GM12878 (cell line): ENCODE measurements around the gene RGS18. TPM values are rescaled to one million over a fixed set of nuclear protein-coding genes. Genes with fewer than 3 reads are reported as not detected.

ENCODE experiments used
- ATAC-seq: fragments of 200-7000 bp; cut with Tn5 transposase; 3 replicates; pipeline ENCODE4 v1.9.1; 2020; ENCODE audit warnings: mild to moderate bottlenecking, moderate library complexity
- BruUV-seq: library from RNA; stranded (reverse); fragments of 400-500 nt; replicated peaks from 2 replicates; lab custom pipeline; 2021; lab: Mats Ljungman, UMichigan
- CTCF ChIA-PET: fragments of 300-600 bp; sonication (Branson Sonifier 250); formaldehyde crosslinking; extraction: SDS; loops from one replicate; lab custom pipeline; 2021; ENCODE audit warnings: inconsistent platforms; lab: Yijun Ruan, JAX
- POLR2A ChIA-PET: fragments of 350-600 bp; formaldehyde crosslinking; extraction: SDS; loops from one replicate; lab custom pipeline; 2021; ENCODE audit warnings: inconsistent platforms; lab: Charles Lee
- RAD21 ChIA-PET: fragments of 300-600 bp; sonication (Branson Sonifier 250); formaldehyde crosslinking; loops from one replicate; lab custom pipeline; 2023; ENCODE audit warnings: antibody characterized with exemption; ENCODE audit not compliant: unreplicated experiment; lab: Charles Lee
- SMC1A ChIA-PET: fragments of 300-600 bp; sonication (Branson Sonifier 250); formaldehyde crosslinking; loops from one replicate; lab custom pipeline; 2023; ENCODE audit not compliant: unreplicated experiment, uncharacterized antibody; lab: Charles Lee
- DNase-seq: peaks from one replicate; pipeline ENCODE4 v3.0.0-alpha.2; 2011; ENCODE audit warnings: low read depth, low spot score
- FAIRE-seq: peaks from 3 replicates; lab custom pipeline; 2011; peaks lifted over from hg19 to GRCh38; lab: Jason Lieb, UNC
- H2AFZ ChIP-seq: 2 replicates; pipeline ENCODE4 v1.6.0; 2011; ENCODE audit warnings: low read depth, low read length, control low read depth; ENCODE audit not compliant: control insufficient read depth
- H3K27ac ChIP-seq: 2 replicates; pipeline ENCODE4 v1.5.1; 2011; ENCODE audit warnings: control low read depth; ENCODE audit not compliant: control insufficient read depth, insufficient read depth
- H3K27me3 ChIP-seq, 2 experiments: replicated peaks in 1 of 2; 2 replicates each; pipeline versions ENCODE4 v1.6.0 to v1.6.1; 2011; ENCODE audit warnings: low read length in 1 of 2; ENCODE audit not compliant: control insufficient read depth in 2 of 2, insufficient read depth in 2 of 2
- H3K36me3 ChIP-seq, 2 experiments: 2 replicates each; pipeline ENCODE4 v1.5.1; 2011; ENCODE audit warnings: low read length in 1 of 2; ENCODE audit not compliant: control insufficient read depth in 2 of 2, insufficient read depth in 2 of 2
- H3K4me1 ChIP-seq: 2 replicates; pipeline ENCODE4 v1.6.1; 2011; ENCODE audit warnings: mild to moderate bottlenecking, low read length, moderate library complexity, mixed read lengths; ENCODE audit not compliant: control insufficient read depth, insufficient read depth
- H3K4me2 ChIP-seq: 2 replicates; pipeline ENCODE4 v1.6.0; 2011; ENCODE audit warnings: control low read depth; ENCODE audit not compliant: control insufficient read depth, insufficient read depth
- H3K4me3 ChIP-seq: fragments of 200-600 bp; sonication (generic); 2 replicates; pipeline ENCODE4 v1.5.1; 2016
- H3K79me2 ChIP-seq: 2 replicates; pipeline ENCODE4 v1.6.0; 2011; ENCODE audit warnings: low read length; ENCODE audit not compliant: control insufficient read depth, insufficient read depth
- H3K9ac ChIP-seq: 2 replicates; pipeline ENCODE4 v1.8.0; 2011; ENCODE audit warnings: low read length, control low read depth, mixed read lengths; ENCODE audit not compliant: control insufficient read depth, insufficient read depth
- H3K9me3 ChIP-seq: replicated peaks from 3 replicates; pipeline ENCODE4 v1.5.1; 2011; ENCODE audit warnings: mild to moderate bottlenecking, low read length; ENCODE audit not compliant: control insufficient read depth, insufficient read depth
- H4K20me1 ChIP-seq: 2 replicates; pipeline ENCODE4 v1.6.0; 2011; ENCODE audit not compliant: control insufficient read depth, insufficient read depth
- BHLHE40 ChIP-seq, 2 experiments: fragments of 450-650 bp in 1 of 2; IDR thresholded peaks; 2 replicates each; pipeline ENCODE4 v1.6.1; 2011 to 2017; ENCODE audit warnings: low read depth in 2 of 2, borderline replicate concordance in 1 of 2, improper control_type of control experiment in 1 of 2, low read length in 1 of 2, mild to moderate bottlenecking in 1 of 2
- BMI1 ChIP-seq: fragments of 450-650 bp; IDR thresholded peaks from 2 replicates; pipeline ENCODE4 v1.6.1; 2016; ENCODE audit warnings: mild to moderate bottlenecking, moderate library complexity, borderline replicate concordance
- CBX5 ChIP-seq: sonication (generic); IDR thresholded peaks from 2 replicates; pipeline ENCODE4 v1.6.1; 2016; ENCODE audit warnings: low read depth, moderate library complexity, mild to moderate bottlenecking, inconsistent platforms
- EED ChIP-seq: sonication (generic); IDR thresholded peaks from 2 replicates; pipeline ENCODE4 v1.6.1; 2016; ENCODE audit warnings: antibody characterized with exemption, low read depth
- SMC3 ChIP-seq: IDR thresholded peaks from 2 replicates; pipeline ENCODE4 v1.6.1; 2011; ENCODE audit warnings: low read length, improper control_type of control experiment, borderline replicate concordance
- SREBF2 ChIP-seq: IDR thresholded peaks from 2 replicates; pipeline ENCODE4 v1.6.1; 2012; ENCODE audit warnings: mild to moderate bottlenecking, low read length
- TBL1XR1 ChIP-seq: IDR thresholded peaks from 2 replicates; pipeline ENCODE4 v1.6.1; 2012; ENCODE audit warnings: low read depth, low read length, improper control_type of control experiment
- ZNF207 ChIP-seq: fragments of 450-650 bp; IDR thresholded peaks from 2 replicates; pipeline ENCODE4 v1.6.1; 2014; ENCODE audit warnings: antibody characterized with exemption, mild to moderate bottlenecking, borderline replicate concordance
- ZNF622 ChIP-seq: fragments of 450-650 bp; IDR thresholded peaks from 2 replicates; pipeline ENCODE4 v1.6.1; 2017; ENCODE audit warnings: mild to moderate bottlenecking, inconsistent platforms
- ZSCAN29 ChIP-seq: fragments of 450-650 bp; IDR thresholded peaks from 2 replicates; pipeline ENCODE4 v1.6.1; 2017; ENCODE audit warnings: mild to moderate bottlenecking, moderate library complexity
- WGBS: methylation state at CpG from one replicate; pipeline ENCODE4 v1.1.6; 2016; ENCODE audit warnings: low lambda C conversion rate; ENCODE audit not compliant: insufficient replicate concordance, insufficient coverage; ENCODE audit errors: missing lambda C conversion rate; 5-methylcytosine and 5-hydroxymethylcytosine counted together
- in situ Hi-C: fragments of 300-500 bp; cut with MboI; formaldehyde crosslinking; loops from 9 replicates; pipeline ENCODE4 v1.14.3; 2018; ENCODE audit warnings: mixed read lengths
- intact Hi-C: fragments of 100-400 bp; cut with micrococcal nuclease; formaldehyde crosslinking; loops from one replicate; pipeline ENCODE4 v1.14.2; 2022; ENCODE audit not compliant: unreplicated experiment
- polyA plus RNA-seq, 11 experiments: library from polyadenylated mRNA; depleted of rRNA in 4 of 11; unstranded in 6 of 11; stranded (reverse) in 5 of 11; fragments of >200 nt; fragmentation: Nextera tagmentation in 4 of 11; fragmentation: Illumina TruSeq in 1 of 11; extraction: Ambion mirVana in 4 of 11; extraction: Trizol in 1 of 11; gene quantifications; 1 replicate in 1 of 11; 2 replicates in 10 of 11; pipeline versions ENCODE4 v1.2.1 to v1.2.3, GENCODE V29; 2011 to 2016; ENCODE audit warnings: inconsistent platforms in 2 of 11, missing spikeins in 2 of 11, low read depth in 1 of 11
- total RNA-seq, 4 experiments: library from RNA; depleted of rRNA in 3 of 4; stranded (reverse); fragments of >200 nt in 3 of 4; fragmentation: Illumina TruSeq in 1 of 4; extraction: Trizol in 1 of 4; gene quantifications; 2 replicates each; pipeline versions ENCODE4 v1.2.1 to v1.2.3, GENCODE V29; 2013 to 2021
- TF ChIP-seq, protein P1 (sequence below): fragments of 150-350 bp; IDR thresholded peaks from 2 replicates; pipeline ENCODE4 v1.6.1; 2016; ENCODE audit warnings: low read depth, low read length
- TF ChIP-seq, protein P2 (sequence below): fragments of 450-650 bp; IDR thresholded peaks from 2 replicates; pipeline ENCODE4 v1.6.1; 2017; ENCODE audit warnings: mild to moderate bottlenecking, low read depth, inconsistent platforms; ENCODE audit not compliant: poor library complexity, severe bottlenecking

Gene RGS18
- total and polyA plus RNA-seq, 10 of the 15 experiments (the other 5 are each of a cell fraction or from before 2014, with no cell fraction given): not detected

DNA sequence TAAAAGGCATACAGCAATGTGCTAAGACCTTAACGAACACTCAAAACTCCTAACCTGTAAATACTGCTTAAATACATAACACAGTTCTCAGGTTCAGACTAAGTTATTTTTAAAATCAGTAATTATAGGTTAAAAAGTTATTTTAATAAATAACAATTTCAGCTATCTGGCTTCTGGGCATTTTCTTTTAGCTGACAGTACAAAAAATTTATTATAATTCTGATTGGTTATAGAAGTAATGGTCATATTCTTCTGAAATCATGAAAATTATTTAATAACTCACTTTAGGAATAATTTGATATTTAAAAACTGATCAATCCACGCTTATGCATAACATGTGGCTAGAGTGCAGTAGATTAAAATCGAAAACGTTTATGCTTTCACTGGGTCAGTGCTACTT lies 10.7 kb downstream of the RGS18 start:
- POLR2A ChIA-PET: no interaction called here
- RAD21 ChIA-PET: no interaction called here
- 2% methylated on average over 4 of the region's 4 CpGs for WGBS
- Histone ChIP-seq H4K20me1 (no peaks in the 10 kb centered on the region), H3K79me2 (no peaks in the 10 kb centered on the region), H3K9me3 (no peaks in the 10 kb centered on the region; the same call in 2 of the 3 replicates), H3K36me3 (no peaks in the 10 kb centered on the region), H3K4me3 (no peak overlapping the region), H3K27me3 (no peaks in the 10 kb centered on the region), H3K27ac (no peak overlapping the region), H3K4me2 (no peak overlapping the region), H2AFZ (no peak overlapping the region), H3K9ac (no peak overlapping the region), H3K4me1 (no peaks in the 10 kb centered on the region)
- intact Hi-C loops (no loop called here), in situ Hi-C loops (no loop called here)
- DNase-seq (no peak), FAIRE-seq (no peak), ATAC-seq (no peak)
- no TSS peak for BruUV-seq
- SMC1A ChIA-PET: no interaction called here
- TF ChIP-seq CBX5 (no peak), BHLHE40 (IDR thresholded peaks at IDR 0.05; ENCODE audit: borderline replicate concordance in 1 of 2, low read depth in 2 of 2, low read length in 1 of 2) (no peak), SMC3 (no peak), ZNF622 (no peak), TBL1XR1 (no peak)
- CTCF ChIA-PET: no interaction called here

DNA sequence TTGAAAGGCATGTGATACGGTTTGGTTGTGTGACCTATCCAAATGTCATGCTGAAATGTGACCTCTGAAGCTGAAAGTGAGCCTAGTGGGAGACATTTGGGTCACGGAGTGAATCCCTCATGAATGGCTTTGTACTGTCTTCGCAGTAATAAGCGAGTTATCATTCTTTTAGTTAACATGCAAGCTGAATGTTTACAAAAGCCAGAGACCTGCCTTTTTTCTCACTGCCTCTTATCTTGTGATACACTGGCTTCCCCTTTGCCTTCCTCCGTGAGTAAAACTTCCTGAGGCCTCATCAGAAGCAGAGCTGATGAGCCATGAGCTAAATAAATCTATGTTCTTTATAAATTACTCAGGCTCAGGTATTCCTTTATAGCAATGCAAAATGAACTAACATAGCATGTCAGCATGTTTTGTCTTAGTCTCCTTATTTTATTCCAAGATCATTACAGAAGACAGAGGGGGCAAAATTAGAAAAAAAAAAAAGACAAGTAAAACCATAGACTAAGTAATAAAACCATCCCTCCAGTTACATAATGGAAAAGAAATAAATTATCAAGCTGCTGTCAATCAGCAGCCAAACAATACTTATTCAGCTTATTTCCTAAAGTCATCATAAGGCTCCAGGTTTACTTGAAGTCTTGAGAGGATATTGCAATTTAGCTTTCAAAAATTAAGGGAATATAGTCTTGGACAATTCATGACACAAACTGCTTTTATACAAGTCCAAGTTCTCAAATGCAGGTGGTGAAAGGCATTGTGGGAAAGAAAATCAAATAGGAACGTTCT lies 12.1 kb downstream of the RGS18 start:
- Histone ChIP-seq H3K79me2 (no peaks in the 10 kb centered on the region), H2AFZ (no peak overlapping the region), H3K36me3 (no peaks in the 10 kb centered on the region), H3K9me3 (no peaks in the 10 kb centered on the region), H3K4me2 (no peak overlapping the region), H3K4me1 (no peaks in the 10 kb centered on the region), H3K27ac (no peak overlapping the region), H3K4me3 (no peak overlapping the region), H4K20me1 (no peaks in the 10 kb centered on the region), H3K27me3 (no peaks in the 10 kb centered on the region), H3K9ac (no peak overlapping the region)
- no peak for FAIRE-seq
- no TSS peak for BruUV-seq
- no peak for ATAC-seq
- ChIA-PET CTCF (interaction anchor here (0.6 kb wide), 2 partner anchors 237 to 431 kb away, joined by 3 to 4 read pairs; no protein-coding TSS in a partner anchor), RAD21 (no interaction called here), SMC1A (interaction anchor here (0.7 kb wide), 1 partner anchor 71 kb away, joined by 5 read pairs; no protein-coding TSS in a partner anchor), POLR2A (no interaction called here)
- intact Hi-C loops (no loop called here), in situ Hi-C loops (no loop called here)
- no peak for DNase-seq
- 0% methylated on average over 6 of the region's 6 CpGs for WGBS
- TF ChIP-seq BMI1 (no peak), ZNF207 (no peak), ZSCAN29 (no peak), EED (no peak), SREBF2 (no peak)
- TF ChIP-seq, protein P1, sequence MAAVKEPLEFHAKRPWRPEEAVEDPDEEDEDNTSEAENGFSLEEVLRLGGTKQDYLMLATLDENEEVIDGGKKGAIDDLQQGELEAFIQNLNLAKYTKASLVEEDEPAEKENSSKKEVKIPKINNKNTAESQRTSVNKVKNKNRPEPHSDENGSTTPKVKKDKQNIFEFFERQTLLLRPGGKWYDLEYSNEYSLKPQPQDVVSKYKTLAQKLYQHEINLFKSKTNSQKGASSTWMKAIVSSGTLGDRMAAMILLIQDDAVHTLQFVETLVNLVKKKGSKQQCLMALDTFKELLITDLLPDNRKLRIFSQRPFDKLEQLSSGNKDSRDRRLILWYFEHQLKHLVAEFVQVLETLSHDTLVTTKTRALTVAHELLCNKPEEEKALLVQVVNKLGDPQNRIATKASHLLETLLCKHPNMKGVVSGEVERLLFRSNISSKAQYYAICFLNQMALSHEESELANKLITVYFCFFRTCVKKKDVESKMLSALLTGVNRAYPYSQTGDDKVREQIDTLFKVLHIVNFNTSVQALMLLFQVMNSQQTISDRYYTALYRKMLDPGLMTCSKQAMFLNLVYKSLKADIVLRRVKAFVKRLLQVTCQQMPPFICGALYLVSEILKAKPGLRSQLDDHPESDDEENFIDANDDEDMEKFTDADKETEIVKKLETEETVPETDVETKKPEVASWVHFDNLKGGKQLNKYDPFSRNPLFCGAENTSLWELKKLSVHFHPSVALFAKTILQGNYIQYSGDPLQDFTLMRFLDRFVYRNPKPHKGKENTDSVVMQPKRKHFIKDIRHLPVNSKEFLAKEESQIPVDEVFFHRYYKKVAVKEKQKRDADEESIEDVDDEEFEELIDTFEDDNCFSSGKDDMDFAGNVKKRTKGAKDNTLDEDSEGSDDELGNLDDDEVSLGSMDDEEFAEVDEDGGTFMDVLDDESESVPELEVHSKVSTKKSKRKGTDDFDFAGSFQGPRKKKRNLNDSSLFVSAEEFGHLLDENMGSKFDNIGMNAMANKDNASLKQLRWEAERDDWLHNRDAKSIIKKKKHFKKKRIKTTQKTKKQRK: no peak
- TF ChIP-seq, protein P2, sequence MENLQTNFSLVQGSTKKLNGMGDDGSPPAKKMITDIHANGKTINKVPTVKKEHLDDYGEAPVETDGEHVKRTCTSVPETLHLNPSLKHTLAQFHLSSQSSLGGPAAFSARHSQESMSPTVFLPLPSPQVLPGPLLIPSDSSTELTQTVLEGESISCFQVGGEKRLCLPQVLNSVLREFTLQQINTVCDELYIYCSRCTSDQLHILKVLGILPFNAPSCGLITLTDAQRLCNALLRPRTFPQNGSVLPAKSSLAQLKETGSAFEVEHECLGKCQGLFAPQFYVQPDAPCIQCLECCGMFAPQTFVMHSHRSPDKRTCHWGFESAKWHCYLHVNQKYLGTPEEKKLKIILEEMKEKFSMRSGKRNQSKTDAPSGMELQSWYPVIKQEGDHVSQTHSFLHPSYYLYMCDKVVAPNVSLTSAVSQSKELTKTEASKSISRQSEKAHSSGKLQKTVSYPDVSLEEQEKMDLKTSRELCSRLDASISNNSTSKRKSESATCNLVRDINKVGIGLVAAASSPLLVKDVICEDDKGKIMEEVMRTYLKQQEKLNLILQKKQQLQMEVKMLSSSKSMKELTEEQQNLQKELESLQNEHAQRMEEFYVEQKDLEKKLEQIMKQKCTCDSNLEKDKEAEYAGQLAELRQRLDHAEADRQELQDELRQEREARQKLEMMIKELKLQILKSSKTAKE: no peak
